Activated naive CD4-positive, alpha-beta T cell treated with Interleukin-2 at 50 U/mL for 16 hours (primary cell): Measurements from ENCODE around the gene SLC9A1.
A peak's percentile ranks its signal among the peaks of the same experiment; 100 is the strongest.

Experiments used
- DNase-seq: peaks from one replicate; pipeline ENCODE4 v3.0.0-alpha.2; 2020

Gene SLC9A1

GRCh38 chr1:27101696-27102095 is 53.2 kb downstream of the SLC9A1 start:
- no peak for DNase-seq

- DNase-seq: no peak
Observed at GRCh38 chr1:27101054-27101491, 53.9 kb downstream of the SLC9A1 start.

- no peak for DNase-seq
Observed at GRCh38 chr1:27100335-27101053, 54.4 kb downstream of the SLC9A1 start.

- no peak for DNase-seq
Observed at GRCh38 chr1:27099587-27100334, 55.2 kb downstream of the SLC9A1 start.

GRCh38 chr1:27099135-27099586 is 55.8 kb downstream of the SLC9A1 start:
- DNase-seq: no peak

GRCh38 chr1:27098431-27099134 is 56.3 kb downstream of the SLC9A1 start:
- DNase-seq: no peak

- peak; percentile 75 for DNase-seq
Observed at GRCh38 chr1:27097484-27097917, 57.4 kb downstream of the SLC9A1 start.

GRCh38 chr1:27095576-27095975 is 59.3 kb downstream of the SLC9A1 start:
- DNase-seq: no peak

- no peak for DNase-seq
Observed at GRCh38 chr1:27092888-27093287, 62.0 kb downstream of the SLC9A1 start.

GRCh38 chr1:27090911-27091310 is 64.0 kb downstream of the SLC9A1 start:
- DNase-seq: no peak

- no peak for DNase-seq
Observed at GRCh38 chr1:27087371-27088220, 67.3 kb downstream of the SLC9A1 start.

- no peak for DNase-seq
Observed at GRCh38 chr1:27086628-27087027, 68.3 kb downstream of the SLC9A1 start.

GRCh38 chr1:27086026-27086425 is 68.9 kb downstream of the SLC9A1 start:
- no peak for DNase-seq

- no peak for DNase-seq
Observed at GRCh38 chr1:27084107-27084506, 70.8 kb downstream of the SLC9A1 start.

GRCh38 chr1:27077968-27078367 is 77.0 kb downstream of the SLC9A1 start:
- no peak for DNase-seq

- DNase-seq: no peak
Observed at GRCh38 chr1:27076803-27077202, 78.1 kb downstream of the SLC9A1 start.

- no peak for DNase-seq
Observed at GRCh38 chr1:27074175-27074780, 80.6 kb downstream of the SLC9A1 start.

- no peak for DNase-seq
Observed at GRCh38 chr1:27071049-27071416, 83.9 kb downstream of the SLC9A1 start.

GRCh38 chr1:27070390-27071048 is 84.4 kb downstream of the SLC9A1 start:
- no peak for DNase-seq

GRCh38 chr1:27068922-27069321 is 86.0 kb downstream of the SLC9A1 start:
- DNase-seq: no peak

- no peak for DNase-seq
Observed at GRCh38 chr1:27065999-27066630, 88.8 kb downstream of the SLC9A1 start.
